SK-N-MC (cell line): ENCODE results near the gene TGFBRAP1.

Experiments
- EZH2 ChIP-seq: fragments of 200-600 bp; sonication (generic); IDR thresholded peaks from one replicate; pipeline ENCODE4 v1.6.1; 2017; ENCODE audit warnings: antibody characterized with exemption
- FOXP2 ChIP-seq: optimal IDR thresholded peaks from 2 replicates; pipeline ENCODE3; 2011; ENCODE audit warnings: mild to moderate bottlenecking, moderate library complexity; ENCODE audit not compliant: insufficient read depth; ENCODE audit errors: extremely low read length, control extremely low read depth
- POLR2AphosphoS5 ChIP-seq: IDR thresholded peaks from 2 replicates; pipeline ENCODE4 v1.6.1; 2012; ENCODE audit warnings: mild to moderate bottlenecking, low read depth, low read length, borderline replicate concordance

DNA sequence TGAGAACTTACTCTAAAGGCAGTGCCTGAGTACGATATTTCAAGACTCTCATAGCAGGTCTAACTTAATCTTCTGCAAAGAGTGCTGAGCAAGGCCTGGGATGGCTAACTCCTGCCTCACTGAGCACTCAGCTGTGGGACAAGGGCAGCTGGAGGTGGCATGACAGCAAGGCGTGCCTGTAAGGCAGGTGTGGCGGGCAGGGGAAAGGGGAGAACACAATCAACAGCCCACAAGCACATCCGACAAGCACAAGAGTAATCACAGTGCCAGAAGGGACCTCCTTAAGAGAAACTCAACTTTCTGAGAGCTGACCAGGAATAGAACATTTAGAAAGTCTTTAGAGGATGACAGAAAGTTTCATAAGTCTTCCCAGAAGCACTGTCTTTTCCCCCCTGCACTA, 46.0 kb downstream of the TGFBRAP1 start:
- TF ChIP-seq EZH2 (no peak), POLR2AphosphoS5 (no peak), FOXP2 (no peak)
